NCI-H1048 (cell line): ENCODE measurements around the gene TMEM132D.

ENCODE experiments used
- DNase-seq: peaks from one replicate; lab custom pipeline; 2025; lab: John Stamatoyannopoulos, UW

The TMEM132D gene

GRCh38 chr12:129723260-129723659, 180.6 kb downstream of the TMEM132D start:
- DNase-seq: no peak

GRCh38 chr12:129720618-129721017, 183.2 kb downstream of the TMEM132D start:
- no peak for DNase-seq

- DNase-seq: no peak
Observed at GRCh38 chr12:129719416-129719815, 184.4 kb downstream of the TMEM132D start.

- no peak for DNase-seq
Observed at GRCh38 chr12:129717438-129717837, 186.4 kb downstream of the TMEM132D start.

- no peak for DNase-seq
Observed at GRCh38 chr12:129716825-129717224, 187.0 kb downstream of the TMEM132D start.

GRCh38 chr12:129706716-129707115, 197.1 kb downstream of the TMEM132D start:
- DNase-seq: no peak

- DNase-seq: no peak
Observed at GRCh38 chr12:129704232-129704830, 199.5 kb downstream of the TMEM132D start.

GRCh38 chr12:129701631-129702101, 202.2 kb downstream of the TMEM132D start:
- no peak for DNase-seq

GRCh38 chr12:129700036-129700435, 203.8 kb downstream of the TMEM132D start:
- DNase-seq: no peak

- DNase-seq: no peak
Observed at GRCh38 chr12:129696926-129697325, 206.9 kb downstream of the TMEM132D start.

GRCh38 chr12:129696405-129696804, 207.4 kb downstream of the TMEM132D start:
- DNase-seq: no peak

- DNase-seq: no peak
Observed at GRCh38 chr12:129693731-129694130, 210.1 kb downstream of the TMEM132D start.

GRCh38 chr12:129687731-129688130, 216.1 kb downstream of the TMEM132D start:
- DNase-seq: no peak

GRCh38 chr12:129681830-129682229, 222.0 kb downstream of the TMEM132D start:
- no peak for DNase-seq

- no peak for DNase-seq
Observed at GRCh38 chr12:129681151-129681550, 222.7 kb downstream of the TMEM132D start.

GRCh38 chr12:129676411-129676810, 227.4 kb downstream of the TMEM132D start:
- DNase-seq: no peak

- no peak for DNase-seq
Observed at GRCh38 chr12:129675947-129676346, 227.9 kb downstream of the TMEM132D start.

- no peak for DNase-seq
Observed at GRCh38 chr12:129675496-129675895, 228.3 kb downstream of the TMEM132D start.

- no peak for DNase-seq
Observed at GRCh38 chr12:129673806-129674205, 230.0 kb downstream of the TMEM132D start.

GRCh38 chr12:129672110-129672509, 231.7 kb downstream of the TMEM132D start:
- DNase-seq: no peak

- DNase-seq: no peak
Observed at GRCh38 chr12:129670256-129670920, 233.4 kb downstream of the TMEM132D start.

- no peak for DNase-seq
Observed at GRCh38 chr12:129665414-129665813, 238.4 kb downstream of the TMEM132D start.

- DNase-seq: no peak
Observed at GRCh38 chr12:129662234-129662633, 241.6 kb downstream of the TMEM132D start.

GRCh38 chr12:129660946-129661345, 242.9 kb downstream of the TMEM132D start:
- no peak for DNase-seq
